ENCODE results near the gene ZNF484. TPM values are rescaled to one million over a fixed set of nuclear protein-coding genes. Genes with fewer than 3 reads are reported as not detected.
"Not testable (repeated sequence)": the region's sequence is repeated elsewhere in the genome, so short reads cannot be mapped to it uniquely, and the experiment has no call there.

The ZNF484 gene
- polyA plus RNA-seq, 1 donor, result 6.2 TPM

DNA sequence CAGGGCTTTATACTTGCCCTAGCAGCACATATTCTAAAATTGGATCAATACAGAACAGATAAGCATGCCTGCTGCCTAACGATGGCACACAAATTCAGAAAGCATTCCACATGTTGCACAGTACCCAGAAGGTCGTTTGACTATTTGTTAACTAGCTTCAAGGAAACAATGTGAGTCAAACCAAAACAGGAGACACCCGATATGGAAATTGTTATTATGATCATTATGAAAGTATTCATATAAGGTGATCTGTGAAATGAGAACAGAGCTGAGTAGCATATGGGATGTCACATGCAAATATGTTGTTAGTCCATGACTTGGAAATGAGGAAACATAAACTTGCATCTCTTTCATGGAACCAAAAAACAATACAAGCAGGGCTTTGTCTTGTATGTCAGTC is 56.9 kb downstream of the ZNF484 start:
- Histone ChIP-seq H3K36me3 (ENCODE audit: control insufficient read depth, insufficient read depth, low read length) (no peaks in the 10 kb centered on the region), H3K4me3 (ENCODE audit: low read length) (no peak overlapping the region), H3K27ac (ENCODE audit: low read length) (no peak overlapping the region), H3K9me3 (ENCODE audit: control insufficient read depth, low read depth, low read length) (no peaks in the 10 kb centered on the region), H3K27me3 (ENCODE audit: control insufficient read depth, insufficient read depth, low read length) (peaks cover 6% of the 10 kb centered on the region), H3K4me1 (ENCODE audit: control insufficient read depth, insufficient read depth, low read length) (no peaks in the 10 kb centered on the region)
- 80% methylated on average over 1 of the region's 3 CpGs for WGBS (ENCODE audit: insufficient coverage, low lambda C conversion rate)
- no peak for DNase-seq

DNA sequence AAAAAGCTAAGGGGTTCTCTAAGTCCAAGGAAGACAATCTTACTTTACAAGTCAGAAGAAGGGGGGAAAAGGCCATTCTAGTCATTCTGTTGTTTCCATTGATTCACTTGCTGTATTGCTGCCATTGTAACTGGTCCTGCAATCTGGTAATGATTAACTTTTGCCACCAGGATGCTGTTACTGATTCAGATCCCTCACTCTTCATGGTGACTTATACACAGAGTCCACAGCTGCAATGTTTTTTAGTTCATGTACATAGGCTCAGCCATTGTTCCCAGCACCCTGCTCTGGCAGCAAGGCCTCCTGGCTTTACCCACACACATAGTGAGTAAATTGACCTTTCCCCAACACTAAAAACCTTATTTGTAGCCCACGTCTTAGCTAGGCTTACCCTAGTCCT is 57.9 kb downstream of the ZNF484 start:
- H3K36me3 ChIP-seq (ENCODE audit: control insufficient read depth, insufficient read depth, low read length); H3K4me1 ChIP-seq (ENCODE audit: control insufficient read depth, insufficient read depth, low read length); H3K4me3 ChIP-seq (ENCODE audit: low read length); H3K27me3 ChIP-seq (ENCODE audit: control insufficient read depth, insufficient read depth, low read length); H3K27ac ChIP-seq (ENCODE audit: low read length); H3K9me3 ChIP-seq (ENCODE audit: control insufficient read depth, low read depth, low read length): not testable (repeated sequence)
- DNase-seq, result peak in 1 of 2 donors; percentile 17
- no CpG with 5 or more reads among the region's 1 CpG for WGBS (ENCODE audit: insufficient coverage, low lambda C conversion rate)

DNA sequence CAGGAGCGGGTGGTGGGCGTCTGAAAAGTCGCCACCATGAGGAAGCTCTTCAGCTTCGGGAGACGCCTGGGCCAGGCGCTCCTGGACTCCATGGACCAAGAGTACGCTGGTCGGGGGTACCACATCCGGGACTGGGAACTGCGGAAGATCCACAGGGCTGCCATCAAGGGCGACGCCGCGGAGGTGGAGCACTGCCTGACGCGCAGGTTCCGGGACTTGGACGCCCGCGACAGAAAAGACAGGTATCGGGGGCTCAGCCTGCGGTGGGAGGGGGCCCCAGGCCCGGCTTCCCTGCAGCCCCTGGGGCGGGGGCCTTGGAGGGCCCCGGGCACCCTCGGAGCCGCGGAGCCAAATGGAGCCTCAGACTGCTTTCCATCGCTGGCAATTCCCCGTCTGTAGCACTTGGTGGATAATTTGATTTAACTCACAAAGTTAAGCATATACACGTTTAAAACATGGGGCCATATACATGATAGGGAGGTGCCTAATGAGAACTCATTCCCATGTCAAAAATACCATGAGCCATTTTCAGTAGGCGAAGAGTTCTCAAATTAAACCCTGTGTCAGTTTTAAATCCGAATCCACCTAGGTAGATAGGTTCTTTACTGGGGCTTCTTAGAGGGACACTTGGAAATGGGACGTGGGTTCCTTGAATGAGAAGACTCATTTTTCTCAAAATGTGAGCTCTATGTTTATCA is 68.1 kb downstream of the ZNF484 start:
- not testable (repeated sequence) for H3K27ac ChIP-seq (ENCODE audit: low read length); H3K36me3 ChIP-seq (ENCODE audit: control insufficient read depth, insufficient read depth, low read length); DNase-seq; H3K4me3 ChIP-seq (ENCODE audit: low read length); H3K4me1 ChIP-seq (ENCODE audit: control insufficient read depth, insufficient read depth, low read length)
- Histone ChIP-seq H3K9me3 (ENCODE audit: control insufficient read depth, low read depth, low read length) (peaks cover 24% of the 10 kb centered on the region), H3K27me3 (ENCODE audit: control insufficient read depth, insufficient read depth, low read length) (peaks cover 83% of the 10 kb centered on the region)
- 20% methylated on average over 1 of the region's 34 CpGs for WGBS (ENCODE audit: insufficient coverage, low lambda C conversion rate)

DNA sequence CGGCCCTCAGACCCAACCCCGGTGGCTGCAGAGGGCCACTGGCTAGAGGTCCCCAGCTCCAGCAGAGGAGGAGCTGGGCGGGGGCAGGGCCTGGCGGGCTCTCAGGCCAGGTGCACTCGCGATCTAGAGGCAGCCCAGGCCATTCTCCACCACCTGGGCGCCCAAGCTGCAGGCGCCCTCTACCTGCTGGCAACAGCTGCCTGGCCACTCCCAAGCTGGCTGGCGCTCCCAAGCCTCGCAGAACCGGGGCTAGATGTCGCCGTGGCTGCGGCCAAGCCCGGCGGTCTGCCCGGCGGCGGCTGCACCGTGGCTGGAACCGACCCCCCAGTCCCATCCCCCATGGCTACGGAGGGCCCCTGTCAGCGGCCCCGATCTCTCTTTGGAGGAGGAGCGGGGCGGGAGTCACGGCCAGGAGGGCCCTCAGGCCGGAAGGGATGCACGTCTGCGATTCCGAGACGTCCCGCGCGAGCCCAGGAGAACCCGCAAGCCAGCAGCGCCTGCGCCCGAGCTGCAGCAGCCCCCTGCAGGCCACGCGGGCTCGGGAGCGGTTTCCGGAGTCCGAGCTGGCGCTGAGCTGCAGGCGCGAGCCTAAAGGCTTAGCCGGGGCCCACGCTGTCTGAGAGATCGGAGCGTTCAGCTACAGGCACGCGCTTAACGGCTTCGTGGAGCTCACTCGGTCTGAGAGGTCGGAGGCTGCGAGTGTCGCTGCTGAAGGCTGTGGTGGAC is 68.9 kb downstream of the ZNF484 start:
- Histone ChIP-seq H3K27me3 (ENCODE audit: control insufficient read depth, insufficient read depth, low read length) (peaks cover 87% of the 10 kb centered on the region), H3K4me3 (ENCODE audit: low read length) (no peak overlapping the region), H3K27ac (ENCODE audit: low read length) (no peak overlapping the region), H3K9me3 (ENCODE audit: control insufficient read depth, low read depth, low read length) (peaks cover 28% of the 10 kb centered on the region), H3K36me3 (ENCODE audit: control insufficient read depth, insufficient read depth, low read length) (no peaks in the 10 kb centered on the region), H3K4me1 (ENCODE audit: control insufficient read depth, insufficient read depth, low read length) (peaks cover 7% of the 10 kb centered on the region)
- peak; percentile 49 to 72 for DNase-seq
- WGBS (ENCODE audit: insufficient coverage, low lambda C conversion rate), result no CpG with 5 or more reads among the region's 60 CpGs

DNA sequence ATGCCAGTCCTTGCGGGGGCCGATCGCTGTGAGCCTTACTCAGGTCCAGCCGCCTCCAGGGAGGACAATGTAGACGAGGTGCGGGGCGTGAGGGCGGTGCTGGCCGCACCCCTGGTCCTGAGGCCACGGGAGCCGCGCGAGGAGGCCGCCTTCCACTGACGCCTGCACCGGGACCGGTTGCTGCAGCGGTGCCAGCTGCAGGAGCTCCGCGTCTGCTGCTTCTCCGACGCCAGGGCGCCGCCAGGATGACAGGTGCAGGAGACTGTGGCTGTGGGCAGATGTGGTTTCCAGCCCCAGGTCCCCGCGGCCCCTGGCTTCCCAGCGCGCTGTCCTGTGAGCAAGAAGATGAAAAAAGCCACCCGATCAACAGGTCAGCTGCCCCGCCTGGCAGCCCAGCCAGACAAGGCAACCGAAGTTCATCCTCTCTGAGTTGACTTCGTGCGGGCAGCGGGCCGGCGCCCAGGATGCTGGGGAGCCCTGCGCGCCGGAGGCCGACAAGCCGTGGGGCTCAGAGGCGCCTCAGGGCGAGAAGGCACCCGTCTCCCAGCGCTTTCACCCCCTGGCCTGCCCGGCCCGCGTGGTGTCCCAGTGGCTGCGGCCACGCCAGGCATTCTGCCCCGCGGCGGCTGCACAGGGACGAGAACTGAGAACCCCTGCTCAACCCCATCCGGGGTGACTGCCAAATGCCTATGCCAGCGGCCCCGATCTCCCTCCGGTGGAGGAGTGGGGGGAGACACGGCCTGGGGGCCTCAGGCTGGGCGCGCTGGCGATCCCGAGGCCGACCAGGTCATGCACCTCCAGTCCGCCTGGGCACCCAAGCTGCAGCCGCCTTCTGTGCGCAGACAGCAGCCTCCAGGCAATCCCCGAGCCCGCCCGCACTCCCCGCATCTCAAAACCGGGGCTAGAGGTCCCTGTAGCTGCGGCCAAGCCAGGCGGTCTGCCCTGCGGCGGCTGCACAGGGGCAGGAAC is 69.8 kb downstream of the ZNF484 start:
- Histone ChIP-seq H3K27ac (ENCODE audit: low read length) (no peak overlapping the region), H3K27me3 (ENCODE audit: control insufficient read depth, insufficient read depth, low read length) (peaks cover 88% of the 10 kb centered on the region), H3K36me3 (ENCODE audit: control insufficient read depth, insufficient read depth, low read length) (no peaks in the 10 kb centered on the region), H3K4me1 (ENCODE audit: control insufficient read depth, insufficient read depth, low read length) (peaks cover 7% of the 10 kb centered on the region), H3K9me3 (ENCODE audit: control insufficient read depth, low read depth, low read length) (peaks cover 28% of the 10 kb centered on the region), H3K4me3 (ENCODE audit: low read length) (no peak overlapping the region)
- WGBS (ENCODE audit: insufficient coverage, low lambda C conversion rate), result no CpG with 5 or more reads among the region's 76 CpGs
- no peak for DNase-seq

DNA sequence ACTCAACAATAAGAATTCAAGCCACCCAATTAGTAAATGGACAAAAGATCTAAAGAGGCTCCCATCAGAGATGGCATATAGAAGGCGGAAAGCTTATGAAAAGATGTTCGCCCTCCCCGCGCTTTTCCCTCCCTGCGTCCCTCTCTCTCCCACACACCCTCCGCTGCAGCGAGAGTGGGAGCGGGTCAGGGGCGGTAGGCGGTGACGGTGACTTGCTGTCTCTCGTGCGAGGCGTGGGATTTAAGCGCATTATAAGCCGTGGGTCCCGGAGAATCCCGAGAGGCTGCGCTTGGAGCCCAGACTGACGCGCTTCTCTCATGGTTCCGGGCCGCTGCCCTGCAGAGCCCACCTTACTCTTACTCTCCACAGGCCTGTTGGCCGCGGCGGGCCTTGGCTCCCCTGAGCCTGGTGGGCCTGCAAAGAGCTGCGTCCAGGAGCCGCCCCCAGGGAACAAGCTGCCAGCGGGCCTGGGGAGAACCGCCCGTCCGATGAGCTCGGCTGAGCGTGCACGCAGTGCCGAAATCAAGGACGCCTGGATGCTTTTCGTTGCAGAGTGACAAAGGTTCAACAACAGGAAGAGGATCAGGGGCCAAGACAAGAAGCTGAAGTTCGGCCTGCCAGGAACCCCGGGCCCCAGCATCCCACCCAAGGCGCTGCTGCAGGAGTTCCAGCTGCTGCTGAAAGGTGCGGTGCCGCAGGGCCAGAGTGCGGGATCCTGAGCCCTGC is 70.6 kb downstream of the ZNF484 start:
- Histone ChIP-seq H3K9me3 (ENCODE audit: control insufficient read depth, low read depth, low read length) (peaks cover 28% of the 10 kb centered on the region), H3K27ac (ENCODE audit: low read length) (no peak overlapping the region), H3K4me3 (ENCODE audit: low read length) (no peak overlapping the region), H3K4me1 (ENCODE audit: control insufficient read depth, insufficient read depth, low read length) (peaks cover 7% of the 10 kb centered on the region), H3K27me3 (ENCODE audit: control insufficient read depth, insufficient read depth, low read length) (peaks cover 83% of the 10 kb centered on the region), H3K36me3 (ENCODE audit: control insufficient read depth, insufficient read depth, low read length) (no peaks in the 10 kb centered on the region)
- WGBS (ENCODE audit: insufficient coverage, low lambda C conversion rate), result no CpG with 5 or more reads among the region's 44 CpGs
- no peak for DNase-seq

DNA sequence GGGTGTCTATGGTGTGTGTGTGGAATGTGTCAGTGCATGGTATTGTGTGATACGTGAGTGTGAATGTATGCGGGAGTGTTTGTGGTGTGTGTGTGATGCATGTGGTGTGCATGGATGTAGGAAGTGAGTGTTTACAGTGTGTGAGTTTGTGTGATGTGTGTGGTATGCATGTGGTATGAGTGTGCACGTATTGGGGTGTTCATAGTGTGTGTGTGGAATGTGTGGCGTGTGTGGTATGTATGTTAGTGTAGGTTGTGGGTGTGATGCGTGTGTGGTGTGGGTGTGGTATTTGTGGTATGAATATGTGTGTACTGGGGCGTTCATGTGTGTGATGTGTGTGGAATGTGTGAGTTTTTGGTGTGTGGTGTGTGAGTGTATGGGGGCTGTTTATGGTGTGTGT is 73.1 kb downstream of the ZNF484 start:
- H3K9me3 ChIP-seq (ENCODE audit: control insufficient read depth, low read depth, low read length), result peaks cover 27% of the 10 kb centered on the region
- H3K36me3 ChIP-seq (ENCODE audit: control insufficient read depth, insufficient read depth, low read length), result no peaks in the 10 kb centered on the region
- H3K27me3 ChIP-seq (ENCODE audit: control insufficient read depth, insufficient read depth, low read length), result peaks cover 72% of the 10 kb centered on the region
- WGBS (ENCODE audit: insufficient coverage, low lambda C conversion rate), result 100% methylated on average over 1 of the region's 6 CpGs
- peaks cover 6% of the 10 kb centered on the region for H3K4me1 ChIP-seq (ENCODE audit: control insufficient read depth, insufficient read depth, low read length)
- DNase-seq, result no peak
- no peak overlapping the region for H3K27ac ChIP-seq (ENCODE audit: low read length)
- no peak overlapping the region for H3K4me3 ChIP-seq (ENCODE audit: low read length)

DNA sequence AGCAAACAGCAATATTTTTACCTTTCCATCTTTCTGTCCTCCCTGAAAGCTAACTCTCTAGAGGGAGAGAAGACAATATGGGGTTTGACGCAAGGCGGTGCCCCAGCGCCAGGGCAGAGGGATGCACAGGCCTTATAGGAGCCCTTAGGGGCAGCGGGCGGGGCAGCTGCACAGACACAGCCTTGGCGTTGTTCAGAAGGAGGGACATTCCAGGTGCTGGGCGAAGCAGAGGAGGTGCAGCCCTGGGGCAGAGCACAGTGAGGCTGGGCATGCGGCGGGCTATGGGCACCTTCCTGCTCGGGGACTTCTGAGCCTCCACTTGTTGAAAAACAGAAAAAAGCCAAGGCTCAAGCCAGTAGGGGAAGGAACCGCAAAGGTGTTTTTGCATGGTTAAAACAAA is 79.5 kb downstream of the ZNF484 start:
- 80% methylated on average over 1 of the region's 11 CpGs for WGBS (ENCODE audit: insufficient coverage, low lambda C conversion rate)
- Histone ChIP-seq H3K36me3 (ENCODE audit: control insufficient read depth, insufficient read depth, low read length) (no peaks in the 10 kb centered on the region), H3K27me3 (ENCODE audit: control insufficient read depth, insufficient read depth, low read length) (peaks cover 35% of the 10 kb centered on the region), H3K27ac (ENCODE audit: low read length) (no peak overlapping the region), H3K9me3 (ENCODE audit: control insufficient read depth, low read depth, low read length) (no peaks in the 10 kb centered on the region), H3K4me1 (ENCODE audit: control insufficient read depth, insufficient read depth, low read length) (no peaks in the 10 kb centered on the region), H3K4me3 (ENCODE audit: low read length) (no peak overlapping the region)
- no peak for DNase-seq

DNA sequence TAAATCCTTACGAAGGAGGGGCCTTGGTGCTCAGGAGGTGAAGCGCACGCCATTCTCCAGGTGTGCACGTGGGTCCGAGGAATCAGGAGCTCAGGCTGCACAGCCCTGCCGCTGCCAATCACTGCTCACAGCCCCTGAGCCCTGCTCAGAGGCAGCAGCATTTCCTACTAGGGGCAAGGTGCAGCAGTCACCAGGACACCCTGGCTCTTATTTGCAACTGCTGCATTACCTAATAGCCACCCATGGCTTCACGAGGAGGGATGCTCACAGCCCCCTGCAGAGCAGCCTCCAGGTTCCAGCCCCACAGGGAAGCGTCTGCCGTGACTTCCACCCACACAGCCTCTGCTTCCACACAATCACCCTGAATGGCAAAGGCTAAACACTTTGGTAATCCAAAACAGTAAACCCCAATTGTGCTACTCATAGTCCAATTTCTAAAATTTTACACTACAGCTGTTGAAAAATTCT is 81.5 kb downstream of the ZNF484 start:
- DNase-seq, result peak in 1 of 2 donors; percentile 37
- H3K4me1 ChIP-seq (ENCODE audit: control insufficient read depth, insufficient read depth, low read length); H3K4me3 ChIP-seq (ENCODE audit: low read length); H3K36me3 ChIP-seq (ENCODE audit: control insufficient read depth, insufficient read depth, low read length); H3K9me3 ChIP-seq (ENCODE audit: control insufficient read depth, low read depth, low read length); H3K27ac ChIP-seq (ENCODE audit: low read length): not testable (repeated sequence)
- peaks cover 39% of the 10 kb centered on the region for H3K27me3 ChIP-seq (ENCODE audit: control insufficient read depth, insufficient read depth, low read length)
- no CpG with 5 or more reads among the region's 9 CpGs for WGBS (ENCODE audit: insufficient coverage, low lambda C conversion rate)
